MM.1S (cell line): Measurements from ENCODE around the gene AP2S1.
"Not testable (repeated sequence)": the region's sequence is repeated elsewhere in the genome, so short reads cannot be mapped to it uniquely, and the experiment has no call there.

ENCODE experiments used
- DNase-seq: peaks from one replicate; pipeline ENCODE4 v3.0.0-alpha.2; 2015
- H2AFZ ChIP-seq: fragments of 300-600 bp; sonication (generic); 2 replicates; pipeline ENCODE4 v1.6.0; 2016; ENCODE audit warnings: antibody characterized with exemption, low read length
- H3F3A ChIP-seq: fragments of 300-600 bp; sonication (generic); 2 replicates; pipeline ENCODE4 v1.6.1; 2016; ENCODE audit warnings: mild to moderate bottlenecking, antibody characterized with exemption, low read length, moderate library complexity, mixed read lengths; ENCODE audit not compliant: insufficient read depth
- H3K27ac ChIP-seq: fragments of 300-600 bp; sonication (generic); 2 replicates; pipeline ENCODE4 v1.5.1; 2016; ENCODE audit warnings: mild to moderate bottlenecking, low read length
- H3K27me3 ChIP-seq: fragments of 300-600 bp; sonication (generic); replicated peaks from 2 replicates; pipeline ENCODE4 v1.6.0; 2016; ENCODE audit warnings: low read length; ENCODE audit not compliant: insufficient read depth
- H3K36me3 ChIP-seq: fragments of 300-600 bp; sonication (generic); replicated peaks from 2 replicates; pipeline ENCODE4 v1.6.1; 2016; ENCODE audit warnings: mild to moderate bottlenecking, low read length, mixed read lengths; ENCODE audit not compliant: insufficient read depth
- H3K4me1 ChIP-seq: fragments of 300-600 bp; sonication (generic); 2 replicates; pipeline ENCODE4 v1.6.1; 2016; ENCODE audit warnings: low read length, mixed read lengths
- H3K4me2 ChIP-seq: fragments of 300-600 bp; sonication (generic); 2 replicates; pipeline ENCODE4 v1.6.0; 2016; ENCODE audit warnings: low read depth, low read length
- H3K4me3 ChIP-seq: fragments of 300-600 bp; sonication (generic); 2 replicates; pipeline ENCODE4 v1.5.1; 2016; ENCODE audit warnings: low read length, mixed read lengths
- H3K79me2 ChIP-seq: fragments of 300-600 bp; sonication (generic); 2 replicates; pipeline ENCODE4 v1.6.1; 2016; ENCODE audit warnings: mixed run types, low read length, mixed read lengths
- H3K9ac ChIP-seq: fragments of 300-600 bp; sonication (generic); 2 replicates; pipeline ENCODE4 v1.6.1; 2016; ENCODE audit warnings: low read length, mixed read lengths
- H3K9me2 ChIP-seq: fragments of 300-600 bp; sonication (generic); replicated peaks from 2 replicates; pipeline ENCODE4 v1.6.1; 2016; ENCODE audit warnings: mild to moderate bottlenecking, low read length, mixed read lengths; ENCODE audit not compliant: insufficient read depth
- H3K9me3 ChIP-seq: fragments of 300-600 bp; sonication (generic); replicated peaks from 2 replicates; pipeline ENCODE4 v1.6.1; 2016; ENCODE audit warnings: mild to moderate bottlenecking, low read length, mixed read lengths; ENCODE audit not compliant: insufficient read depth
- H4K20me1 ChIP-seq: fragments of 300-600 bp; sonication (generic); 2 replicates; pipeline ENCODE4 v1.6.1; 2016; ENCODE audit warnings: mild to moderate bottlenecking, low read length, moderate library complexity, mixed read lengths; ENCODE audit not compliant: insufficient read depth
- EZH2 ChIP-seq: fragments of 300-600 bp; sonication (generic); optimal IDR thresholded peaks from 2 replicates; pipeline ENCODE3; 2017; ENCODE audit warnings: low read depth, mild to moderate bottlenecking, antibody characterized with exemption, low read length, mixed read lengths
- EZH2phosphoT487 ChIP-seq: fragments of 300-600 bp; sonication (generic); IDR thresholded peaks from 2 replicates; pipeline ENCODE4 v1.6.1; 2018; ENCODE audit warnings: antibody characterized with exemption, low read length
- TF ChIP-seq, protein P1 (sequence below): fragments of 300-600 bp; sonication (generic); IDR thresholded peaks from 2 replicates; pipeline ENCODE4 v1.5.1; 2016; ENCODE audit warnings: antibody characterized with exemption, low read length, mixed read lengths

AP2S1 gene

DNA sequence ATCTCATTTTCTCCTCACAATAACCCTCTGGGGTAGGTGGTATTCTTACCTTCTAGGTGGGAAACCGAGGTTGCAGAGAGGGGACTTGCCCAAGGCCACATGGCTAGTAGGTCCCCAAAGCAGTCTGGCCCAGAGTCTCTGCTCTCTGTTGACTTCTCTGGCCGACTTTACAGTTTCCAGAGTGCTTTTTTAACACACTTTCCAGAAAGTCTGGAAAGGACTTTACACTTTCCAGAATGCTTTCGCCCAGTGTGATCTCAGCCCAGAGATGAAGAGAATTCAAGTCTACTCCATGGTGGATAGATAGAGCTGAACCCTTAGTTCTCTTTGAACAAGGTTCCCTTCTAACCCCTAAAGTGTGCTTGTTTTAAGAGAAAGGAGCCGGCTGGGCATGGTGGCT lies 22.3 kb upstream of the AP2S1 start:
- no peak overlapping the region for H3K9ac ChIP-seq
- H3K9me3 ChIP-seq, result no peaks in the 10 kb centered on the region
- no peaks in the 10 kb centered on the region for H3K4me1 ChIP-seq
- DNase-seq, result no peak
- H3K27me3 ChIP-seq, result no peaks in the 10 kb centered on the region
- no peak overlapping the region for H3K4me3 ChIP-seq
- no peak overlapping the region for H3K4me2 ChIP-seq
- no peaks in the 10 kb centered on the region for H3K9me2 ChIP-seq
- TF ChIP-seq EZH2phosphoT487 (no peak), EZH2 (no peak)
- TF ChIP-seq, protein P1, sequence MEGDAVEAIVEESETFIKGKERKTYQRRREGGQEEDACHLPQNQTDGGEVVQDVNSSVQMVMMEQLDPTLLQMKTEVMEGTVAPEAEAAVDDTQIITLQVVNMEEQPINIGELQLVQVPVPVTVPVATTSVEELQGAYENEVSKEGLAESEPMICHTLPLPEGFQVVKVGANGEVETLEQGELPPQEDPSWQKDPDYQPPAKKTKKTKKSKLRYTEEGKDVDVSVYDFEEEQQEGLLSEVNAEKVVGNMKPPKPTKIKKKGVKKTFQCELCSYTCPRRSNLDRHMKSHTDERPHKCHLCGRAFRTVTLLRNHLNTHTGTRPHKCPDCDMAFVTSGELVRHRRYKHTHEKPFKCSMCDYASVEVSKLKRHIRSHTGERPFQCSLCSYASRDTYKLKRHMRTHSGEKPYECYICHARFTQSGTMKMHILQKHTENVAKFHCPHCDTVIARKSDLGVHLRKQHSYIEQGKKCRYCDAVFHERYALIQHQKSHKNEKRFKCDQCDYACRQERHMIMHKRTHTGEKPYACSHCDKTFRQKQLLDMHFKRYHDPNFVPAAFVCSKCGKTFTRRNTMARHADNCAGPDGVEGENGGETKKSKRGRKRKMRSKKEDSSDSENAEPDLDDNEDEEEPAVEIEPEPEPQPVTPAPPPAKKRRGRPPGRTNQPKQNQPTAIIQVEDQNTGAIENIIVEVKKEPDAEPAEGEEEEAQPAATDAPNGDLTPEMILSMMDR, result no peak
- H4K20me1 ChIP-seq, result no peaks in the 10 kb centered on the region
- no peak overlapping the region for H3K27ac ChIP-seq
- H3K36me3 ChIP-seq, result no peaks in the 10 kb centered on the region
- no peak overlapping the region for H2AFZ ChIP-seq
- no peaks in the 10 kb centered on the region for H3F3A ChIP-seq
- H3K79me2 ChIP-seq, result peaks cover 34% of the 10 kb centered on the region

- H3K27me3 ChIP-seq, H3K27ac ChIP-seq, H3K9me2 ChIP-seq, DNase-seq, H3K4me1 ChIP-seq, H3K4me2 ChIP-seq, H3K9me3 ChIP-seq, H2AFZ ChIP-seq, H3K4me3 ChIP-seq, H3F3A ChIP-seq, H3K36me3 ChIP-seq, H3K9ac ChIP-seq, H4K20me1 ChIP-seq: not testable (repeated sequence)
- H3K79me2 ChIP-seq, result peaks cover 52% of the 10 kb centered on the region
These were observed 20.5 kb upstream of the AP2S1 start for GRCh38 chr19:46871173-46871572.

DNA sequence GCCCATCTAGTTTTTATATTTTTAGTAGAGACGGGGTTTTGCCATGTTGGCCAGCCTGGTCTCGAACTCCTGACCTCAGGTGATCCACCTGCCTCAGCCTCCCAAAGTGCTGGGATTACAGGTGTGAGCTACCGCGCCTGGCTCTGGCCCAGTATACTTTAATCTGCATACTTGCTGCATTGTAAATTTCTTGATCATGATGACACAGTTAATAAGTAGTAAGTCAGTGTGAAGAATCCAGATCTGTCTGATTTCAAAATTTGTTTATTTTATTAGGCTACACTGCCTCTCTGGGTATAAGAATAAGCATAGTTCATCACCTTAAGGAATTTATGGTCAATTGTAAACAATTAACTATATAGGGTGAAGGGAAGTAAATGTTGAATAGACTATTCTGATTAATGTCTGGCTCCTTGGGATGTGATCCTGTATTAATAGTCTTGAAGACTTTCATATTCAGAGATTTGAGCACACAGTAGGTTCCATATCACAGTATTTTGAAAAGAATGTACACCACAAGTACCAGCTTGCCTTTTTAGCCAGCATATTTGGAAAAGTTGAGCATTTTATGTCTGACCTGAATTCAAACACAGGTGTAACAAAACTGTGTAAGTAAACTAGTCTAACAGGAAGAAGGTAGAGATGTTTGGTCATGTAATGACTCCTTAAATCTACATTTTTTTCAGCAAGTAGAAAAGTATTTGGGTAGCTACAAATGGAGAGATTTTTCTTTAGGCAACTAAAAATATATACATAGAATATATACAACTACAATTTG lies 17.6 kb upstream of the AP2S1 start:
- Histone ChIP-seq H3K4me1 (no peaks in the 10 kb centered on the region), H3K27ac (no peak overlapping the region)

DNA sequence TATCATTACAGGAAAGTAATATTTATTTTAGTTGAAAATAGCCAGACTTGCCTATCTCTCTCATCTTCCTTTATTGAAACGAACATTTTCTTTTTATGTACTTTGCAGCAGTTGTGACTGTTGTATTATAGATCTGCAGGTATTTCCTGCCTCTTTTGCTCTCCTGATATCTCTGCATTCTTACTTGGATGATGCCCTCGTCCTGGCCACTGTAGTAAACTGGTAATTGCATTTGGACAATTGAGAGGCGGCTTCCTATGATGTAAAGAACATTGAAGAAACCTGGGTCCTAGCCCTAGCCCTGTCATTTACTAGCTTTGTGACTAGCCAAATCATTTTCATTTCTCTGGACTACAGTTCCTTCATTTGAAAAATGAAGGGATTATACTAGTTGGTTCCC lies 16.5 kb upstream of the AP2S1 start:
- no peaks in the 10 kb centered on the region for H3K9me3 ChIP-seq
- H3K79me2 ChIP-seq, result peaks cover 87% of the 10 kb centered on the region
- no peak overlapping the region for H3K27ac ChIP-seq
- H3F3A ChIP-seq, result no peaks in the 10 kb centered on the region
- no peaks in the 10 kb centered on the region for H3K9me2 ChIP-seq
- DNase-seq, result no peak
- H4K20me1 ChIP-seq, result no peaks in the 10 kb centered on the region
- H2AFZ ChIP-seq, result no peak overlapping the region
- no peak for TF ChIP-seq EZH2phosphoT487
- TF ChIP-seq, protein P1, result no peak
- TF ChIP-seq EZH2, result no peak
- peaks cover 3% of the 10 kb centered on the region; the same call in 1 of the 2 replicates for H3K4me1 ChIP-seq
- H3K4me3 ChIP-seq, result no peak overlapping the region
- no peak overlapping the region for H3K9ac ChIP-seq
- H3K27me3 ChIP-seq, result no peaks in the 10 kb centered on the region
- no peak overlapping the region for H3K4me2 ChIP-seq
- no peaks in the 10 kb centered on the region for H3K36me3 ChIP-seq

More for the DNA sequence above, 17.6 kb upstream of the AP2S1 start:
- Histone ChIP-seq H2AFZ (no peak overlapping the region), H3K36me3 (no peaks in the 10 kb centered on the region), H3K9ac (no peak overlapping the region), H4K20me1 (no peaks in the 10 kb centered on the region), H3K4me2 (no peak overlapping the region), H3K4me3 (no peak overlapping the region), H3F3A (no peaks in the 10 kb centered on the region), H3K9me3 (no peaks in the 10 kb centered on the region), H3K27me3 (no peaks in the 10 kb centered on the region), H3K79me2 (peaks cover 80% of the 10 kb centered on the region), H3K9me2 (no peaks in the 10 kb centered on the region)
- no peak for DNase-seq
- TF ChIP-seq EZH2phosphoT487 (no peak), EZH2 (no peak)
- TF ChIP-seq, protein P1, result no peak
